ENCODE data around the gene STAT5A.

STAT5A gene

GRCh38 chr17:42275527-42276358 is 12.6 kb upstream of the STAT5A start (continued):
- TF ChIP-seq ZNF202 (tag by site-specific recombination; IDR thresholded peaks at IDR 0.05; ENCODE audit: borderline replicate concordance) (no peak), ZNF707 (tag by site-specific recombination; IDR thresholded peaks at IDR 0.05) (no peak), MEIS1 (CRISPR knock-in tag; IDR thresholded peaks at IDR 0.05; ENCODE audit: borderline replicate concordance) (no peak), ZNF701 (tag by site-specific recombination; IDR thresholded peaks at IDR 0.05) (no peak), GLI2 (tag by site-specific recombination; IDR thresholded peaks at IDR 0.05; ENCODE audit: borderline replicate concordance, low read depth) (no peak), ZNF610 (tag by site-specific recombination; IDR thresholded peaks at IDR 0.05; ENCODE audit: borderline replicate concordance) (no peak), ZNF112 (tag by site-specific recombination; IDR thresholded peaks at IDR 0.05) (no peak), ZNF580 (tag by site-specific recombination; IDR thresholded peaks at IDR 0.05) (no peak), ZNF777 (tag by site-specific recombination; IDR thresholded peaks at IDR 0.05; ENCODE audit: borderline replicate concordance) (no peak), GLIS1 (tag by site-specific recombination; IDR thresholded peaks at IDR 0.05) (peak; percentile 95), ZBTB7A (tag by site-specific recombination; IDR thresholded peaks at IDR 0.05; ENCODE audit: low read depth) (no peak; the same call in 1 of the 2 replicates), ZNF664 (tag by site-specific recombination; IDR thresholded peaks at IDR 0.05) (no peak), ZNF324 (tag by site-specific recombination; IDR thresholded peaks at IDR 0.05) (no peak), ZNF677 (tag by site-specific recombination; IDR thresholded peaks at IDR 0.05) (no peak), ZSCAN5A (tag by site-specific recombination; IDR thresholded peaks at IDR 0.05) (no peak), ZNF473 (tag by site-specific recombination; IDR thresholded peaks at IDR 0.05) (no peak), ZNF138 (tag by site-specific recombination; IDR thresholded peaks at IDR 0.05; ENCODE audit: borderline replicate concordance) (no peak), ZBTB10 (tag by site-specific recombination; IDR thresholded peaks at IDR 0.05) (peak; percentile 30; the same call in 1 of the 2 replicates), ZNF391 (tag by site-specific recombination; IDR thresholded peaks at IDR 0.05; ENCODE audit: borderline replicate concordance, low read depth) (no peak), ZNF292 (tag by site-specific recombination; IDR thresholded peaks at IDR 0.05; ENCODE audit: borderline replicate concordance, low read depth) (no peak), OSR2 (tag by site-specific recombination; IDR thresholded peaks at IDR 0.05) (no peak), ZBTB48 (tag by site-specific recombination; IDR thresholded peaks at IDR 0.05) (no peak), ZNF600 (tag by site-specific recombination; IDR thresholded peaks at IDR 0.05) (no peak), ZNF596 (tag by site-specific recombination; IDR thresholded peaks at IDR 0.05) (no peak), ZNF560 (tag by site-specific recombination; IDR thresholded peaks at IDR 0.05; ENCODE audit: borderline replicate concordance) (no peak), EGR2 (tag by site-specific recombination; IDR thresholded peaks at IDR 0.05; ENCODE audit: low read depth) (no peak), ZNF768 (tag by site-specific recombination; IDR thresholded peaks at IDR 0.05) (no peak), ZNF571 (tag by site-specific recombination; IDR thresholded peaks at IDR 0.05) (no peak)
- TF ChIP-seq, protein P1, sequence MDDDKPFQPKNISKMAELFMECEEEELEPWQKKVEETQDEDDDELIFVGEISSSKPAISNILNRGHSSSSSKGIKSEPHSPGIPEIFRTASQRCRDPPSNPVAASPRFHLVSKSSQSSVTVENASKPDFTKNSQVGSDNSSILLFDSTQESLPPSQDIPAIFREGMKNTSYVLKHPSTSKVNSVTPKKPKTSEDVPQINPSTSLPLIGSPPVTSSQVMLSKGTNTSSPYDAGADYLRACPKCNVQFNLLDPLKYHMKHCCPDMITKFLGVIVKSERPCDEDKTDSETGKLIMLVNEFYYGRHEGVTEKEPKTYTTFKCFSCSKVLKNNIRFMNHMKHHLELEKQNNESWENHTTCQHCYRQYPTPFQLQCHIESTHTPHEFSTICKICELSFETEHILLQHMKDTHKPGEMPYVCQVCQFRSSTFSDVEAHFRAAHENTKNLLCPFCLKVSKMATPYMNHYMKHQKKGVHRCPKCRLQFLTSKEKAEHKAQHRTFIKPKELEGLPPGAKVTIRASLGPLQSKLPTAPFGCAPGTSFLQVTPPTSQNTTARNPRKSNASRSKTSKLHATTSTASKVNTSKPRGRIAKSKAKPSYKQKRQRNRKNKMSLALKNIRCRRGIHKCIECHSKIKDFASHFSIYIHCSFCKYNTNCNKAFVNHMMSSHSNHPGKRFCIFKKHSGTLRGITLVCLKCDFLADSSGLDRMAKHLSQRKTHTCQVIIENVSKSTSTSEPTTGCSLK (tag by site-specific recombination; IDR thresholded peaks at IDR 0.05), result no peak
- TF ChIP-seq, protein P2, sequence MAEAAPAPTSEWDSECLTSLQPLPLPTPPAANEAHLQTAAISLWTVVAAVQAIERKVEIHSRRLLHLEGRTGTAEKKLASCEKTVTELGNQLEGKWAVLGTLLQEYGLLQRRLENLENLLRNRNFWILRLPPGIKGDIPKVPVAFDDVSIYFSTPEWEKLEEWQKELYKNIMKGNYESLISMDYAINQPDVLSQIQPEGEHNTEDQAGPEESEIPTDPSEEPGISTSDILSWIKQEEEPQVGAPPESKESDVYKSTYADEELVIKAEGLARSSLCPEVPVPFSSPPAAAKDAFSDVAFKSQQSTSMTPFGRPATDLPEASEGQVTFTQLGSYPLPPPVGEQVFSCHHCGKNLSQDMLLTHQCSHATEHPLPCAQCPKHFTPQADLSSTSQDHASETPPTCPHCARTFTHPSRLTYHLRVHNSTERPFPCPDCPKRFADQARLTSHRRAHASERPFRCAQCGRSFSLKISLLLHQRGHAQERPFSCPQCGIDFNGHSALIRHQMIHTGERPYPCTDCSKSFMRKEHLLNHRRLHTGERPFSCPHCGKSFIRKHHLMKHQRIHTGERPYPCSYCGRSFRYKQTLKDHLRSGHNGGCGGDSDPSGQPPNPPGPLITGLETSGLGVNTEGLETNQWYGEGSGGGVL (tag by site-specific recombination; IDR thresholded peaks at IDR 0.05), result peak; percentile 49; the same call in 1 of the 2 replicates
- TF ChIP-seq, protein P3, sequence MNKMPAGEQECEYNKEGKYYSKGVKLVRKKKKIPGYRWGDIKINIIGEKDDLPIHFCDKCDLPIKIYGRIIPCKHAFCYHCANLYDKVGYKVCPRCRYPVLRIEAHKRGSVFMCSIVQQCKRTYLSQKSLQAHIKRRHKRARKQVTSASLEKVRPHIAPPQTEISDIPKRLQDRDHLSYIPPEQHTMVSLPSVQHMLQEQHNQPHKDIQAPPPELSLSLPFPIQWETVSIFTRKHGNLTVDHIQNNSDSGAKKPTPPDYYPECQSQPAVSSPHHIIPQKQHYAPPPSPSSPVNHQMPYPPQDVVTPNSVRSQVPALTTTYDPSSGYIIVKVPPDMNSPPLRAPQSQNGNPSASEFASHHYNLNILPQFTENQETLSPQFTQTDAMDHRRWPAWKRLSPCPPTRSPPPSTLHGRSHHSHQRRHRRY (tag by site-specific recombination; IDR thresholded peaks at IDR 0.05), result no peak
